H9 (cell line): ENCODE data around the gene GDPD2. TPM values are rescaled to one million over a fixed set of nuclear protein-coding genes. Genes with fewer than 3 reads are reported as not detected.

Experiments
- DNase-seq: peaks from one replicate; pipeline ENCODE4 v3.0.0-alpha.2; 2017
- H2AFZ ChIP-seq: one replicate; pipeline ENCODE4 v1.6.1; 2013; ENCODE audit warnings: mild to moderate bottlenecking, low read length, control low read depth, moderate library complexity
- H2AK5ac ChIP-seq: 2 replicates; pipeline ENCODE4 v1.6.1; 2013; ENCODE audit warnings: low read length, control low read depth, mixed read lengths; ENCODE audit not compliant: insufficient read length
- H2BK120ac ChIP-seq: one replicate; pipeline ENCODE4 v1.6.1; 2013; ENCODE audit warnings: low read depth, mild to moderate bottlenecking, low read length, control low read depth, inconsistent platforms; ENCODE audit not compliant: poor library complexity, severe bottlenecking
- H2BK12ac ChIP-seq: 2 replicates; pipeline ENCODE4 v1.6.1; 2013; ENCODE audit warnings: low read length, control low read depth, mixed read lengths, low read depth; ENCODE audit not compliant: insufficient read length
- H2BK15ac ChIP-seq: 2 replicates; pipeline ENCODE4 v1.6.1; 2013; ENCODE audit warnings: low read depth, low read length, control low read depth
- H2BK20ac ChIP-seq: one replicate; pipeline ENCODE4 v1.6.1; 2013; ENCODE audit warnings: low read depth, mild to moderate bottlenecking, low read length, control low read depth, inconsistent platforms; ENCODE audit not compliant: poor library complexity, severe bottlenecking
- H2BK5ac ChIP-seq: 2 replicates; pipeline ENCODE4 v1.6.1; 2013; ENCODE audit warnings: low read length, control low read depth, mixed read lengths; ENCODE audit not compliant: insufficient read length
- H3K14ac ChIP-seq: 2 replicates; pipeline ENCODE4 v1.6.1; 2013; ENCODE audit warnings: low read length, control low read depth; ENCODE audit not compliant: insufficient read depth
- H3K18ac ChIP-seq: 2 replicates; pipeline ENCODE4 v1.6.1; 2013; ENCODE audit warnings: low read depth, mild to moderate bottlenecking, mixed read lengths, low read length, control low read depth; ENCODE audit not compliant: insufficient read length
- H3K23ac ChIP-seq: 2 replicates; pipeline ENCODE4 v1.6.1; 2013; ENCODE audit warnings: low read length, control low read depth, mixed read lengths, low read depth; ENCODE audit not compliant: insufficient read length
- H3K23me2 ChIP-seq: 2 replicates; pipeline ENCODE4 v1.6.1; 2013; ENCODE audit warnings: low read depth, mild to moderate bottlenecking, mixed read lengths, low read length, control low read depth; ENCODE audit not compliant: insufficient read length, poor library complexity, severe bottlenecking
- H3K27ac ChIP-seq: 2 replicates; pipeline ENCODE4 v1.5.1; 2013; ENCODE audit warnings: low read length, control low read depth, mixed read lengths, low read depth; ENCODE audit not compliant: insufficient read length
- H3K27me3 ChIP-seq: 2 replicates; pipeline ENCODE4 v1.6.1; 2013; ENCODE audit warnings: low read length, control low read depth, inconsistent platforms; ENCODE audit not compliant: insufficient read depth
- H3K4ac ChIP-seq: 2 replicates; pipeline ENCODE4 v1.6.1; 2013; ENCODE audit warnings: low read depth, mild to moderate bottlenecking, control low read depth, inconsistent platforms, low read length, moderate library complexity
- H3K4me1 ChIP-seq: 2 replicates; pipeline ENCODE4 v1.6.1; 2013; ENCODE audit warnings: low read length, control low read depth, inconsistent platforms; ENCODE audit not compliant: insufficient read depth
- H3K4me2 ChIP-seq: 2 replicates; pipeline ENCODE4 v1.6.1; 2013; ENCODE audit warnings: low read length, control low read depth, mixed read lengths; ENCODE audit not compliant: insufficient read length, insufficient read depth
- H3K56ac ChIP-seq: 2 replicates; pipeline ENCODE4 v1.6.1; 2013; ENCODE audit warnings: low read depth, mild to moderate bottlenecking, mixed read lengths, low read length, control low read depth; ENCODE audit not compliant: insufficient read length
- H3K79me1 ChIP-seq: 2 replicates; pipeline ENCODE4 v1.6.1; 2013; ENCODE audit warnings: low read depth, mild to moderate bottlenecking, moderate library complexity, low read length, control low read depth, inconsistent platforms; ENCODE audit not compliant: insufficient read depth, poor library complexity, severe bottlenecking
- H3K79me2 ChIP-seq: 2 replicates; pipeline ENCODE4 v1.6.1; 2013; ENCODE audit warnings: low read length, control low read depth, inconsistent platforms; ENCODE audit not compliant: insufficient read depth
- H3K9ac ChIP-seq: 2 replicates; pipeline ENCODE4 v1.6.1; 2013; ENCODE audit warnings: low read length, control low read depth, mixed read lengths; ENCODE audit not compliant: insufficient read length; ENCODE audit errors: extremely low read depth
- H3K9me3 ChIP-seq: one replicate; pipeline ENCODE4 v1.6.1; 2013; ENCODE audit warnings: low read depth, low read length, inconsistent platforms; ENCODE audit not compliant: control insufficient read depth
- H3T11ph ChIP-seq: one replicate; pipeline ENCODE4 v1.6.1; 2013; ENCODE audit warnings: mild to moderate bottlenecking, low read length, control low read depth, inconsistent platforms
- H4K20me1 ChIP-seq: one replicate; pipeline ENCODE4 v1.6.1; 2013; ENCODE audit not compliant: control insufficient read depth, insufficient read length, insufficient read depth
- H4K5ac ChIP-seq: 2 replicates; pipeline ENCODE4 v1.6.1; 2013; ENCODE audit warnings: low read depth, mild to moderate bottlenecking, mixed read lengths, low read length, control low read depth; ENCODE audit not compliant: insufficient read length
- H4K8ac ChIP-seq: replicated peaks from 2 replicates; pipeline ENCODE4 v1.6.1; 2013; ENCODE audit warnings: low read length, control low read depth, mixed read lengths, low read depth; ENCODE audit not compliant: insufficient read length
- H4K91ac ChIP-seq: 2 replicates; pipeline ENCODE4 v1.6.1; 2013; ENCODE audit warnings: low read depth, mild to moderate bottlenecking, moderate library complexity, mixed read lengths, low read length, control low read depth; ENCODE audit not compliant: insufficient read length
- H3K27ac Mint-ChIP-seq, 3 experiments: 2 replicates in 2 of 3; 3 replicates in 1 of 3; pipeline ENCODE4 v1.8.0; 2020 to 2021; ENCODE audit warnings: mixed read lengths in 3 of 3, mild to moderate bottlenecking in 1 of 3, moderate library complexity in 1 of 3
- H3K27me3 Mint-ChIP-seq: 2 replicates; pipeline ENCODE4 v1.8.0; 2021; ENCODE audit warnings: low read depth, mild to moderate bottlenecking, moderate library complexity, mixed read lengths
- H3K36me3 Mint-ChIP-seq, 3 experiments: 2 replicates in 2 of 3; 3 replicates in 1 of 3; pipeline ENCODE4 v1.8.0; 2020 to 2021; ENCODE audit warnings: low read depth in 3 of 3, mixed read lengths in 3 of 3; ENCODE audit not compliant: insufficient read depth in 1 of 3
- H3K4me1 Mint-ChIP-seq, 2 experiments: 2 replicates each; pipeline ENCODE4 v1.8.0; 2020; ENCODE audit warnings: mixed read lengths in 2 of 2
- H3K4me3 Mint-ChIP-seq, 2 experiments: 2 replicates in 1 of 2; 3 replicates in 1 of 2; pipeline ENCODE4 v1.8.0; 2020 to 2021; ENCODE audit warnings: mild to moderate bottlenecking in 2 of 2, mixed read lengths in 2 of 2, moderate library complexity in 1 of 2
- H3K9me3 Mint-ChIP-seq, 2 experiments: 2 replicates in 1 of 2; 3 replicates in 1 of 2; pipeline ENCODE4 v1.8.0; 2020; ENCODE audit warnings: mild to moderate bottlenecking in 2 of 2, mixed read lengths in 2 of 2, moderate library complexity in 1 of 2
- CTCF ChIP-seq: fragments of 200-600 bp; sonication (generic); conservative IDR thresholded peaks from 3 replicates; pipeline ENCODE4 v1.8.0; 2021; ENCODE audit warnings: antibody characterized with exemption, mild to moderate bottlenecking
- WGBS: extraction: QIAGEN DNeasy Blood & Tissue Kit; methylation state at CpG from one replicate; pipeline ENCODE4 v1.1.7; 2013; ENCODE audit warnings: missing lambda C conversion rate, low lambda C conversion rate, mixed read lengths; ENCODE audit not compliant: insufficient read length; ENCODE audit errors: extremely low coverage; 5-methylcytosine and 5-hydroxymethylcytosine counted together
- total RNA-seq: library from RNA; stranded (reverse); gene quantifications from 2 replicates; pipeline ENCODE4 v1.2.1, GENCODE V29; 2021

The GDPD2 gene
- total RNA-seq, 1 experiment from 2014 or later = 13.9 TPM

GRCh38 chrX:70470850-70471289 lies 47.8 kb downstream of the GDPD2 start:
- Histone ChIP-seq H4K91ac (no peak overlapping the region), H2AK5ac (no peak overlapping the region), H2AFZ (no peak overlapping the region), H3K18ac (no peak overlapping the region), H2BK120ac (no peak overlapping the region), H3K79me1 (no peaks in the 10 kb centered on the region), H3K9ac (no peak overlapping the region), H3K4me1 (peaks cover 2% of the 10 kb centered on the region; the same call in 1 of the 2 replicates), H2BK20ac (no peak overlapping the region), H3K23ac (no peak overlapping the region), H4K20me1 (no peaks in the 10 kb centered on the region), H3K4me2 (no peak overlapping the region), H3K23me2 (no peaks in the 10 kb centered on the region), H3T11ph (no peak overlapping the region), H3K4ac (no peak overlapping the region), H2BK12ac (no peak overlapping the region), H4K5ac (no peak overlapping the region), H4K8ac (no peak overlapping the region), H3K14ac (no peak overlapping the region), H2BK5ac (no peak overlapping the region), H3K56ac (no peak overlapping the region), H3K9me3 (peaks cover 13% of the 10 kb centered on the region), H3K27ac (no peak overlapping the region), H3K79me2 (peaks cover 3% of the 10 kb centered on the region), H2BK15ac (no peak overlapping the region), H3K27me3 (no peaks in the 10 kb centered on the region)
- Mint-ChIP-seq H3K9me3 (peaks cover 59 to 68% of the 10 kb centered on the region in 2 experiments), H3K36me3 (peaks cover 8 to 45% (median 42%) of the 10 kb centered on the region in 3 experiments; a peak in 6 of 7 replicates), H3K27me3 (no peaks in the 10 kb centered on the region), H3K4me3 (no peak overlapping the region), H3K27ac (peak overlapping the region in 1 of 3 experiments; percentile 49; a peak in 2 of 7 replicates), H3K4me1 (peaks cover 30 to 40% of the 10 kb centered on the region in 2 experiments)
- WGBS = no CpG with 5 or more reads among the region's 3 CpGs
- no peak for TF ChIP-seq CTCF
- DNase-seq = no peak
